Measurements from ENCODE around the gene GMPS. TPM values are rescaled to one million over a fixed set of nuclear protein-coding genes. Genes with fewer than 3 reads are reported as not detected.
A peak's percentile ranks its signal among the peaks of the same experiment; 100 is the strongest.
"Not testable (repeated sequence)": the region's sequence is repeated elsewhere in the genome, so short reads cannot be mapped to it uniquely, and the experiment has no call there.

The GMPS gene
- total RNA-seq, 1 experiment from 2014 or later: 126 TPM

DNA sequence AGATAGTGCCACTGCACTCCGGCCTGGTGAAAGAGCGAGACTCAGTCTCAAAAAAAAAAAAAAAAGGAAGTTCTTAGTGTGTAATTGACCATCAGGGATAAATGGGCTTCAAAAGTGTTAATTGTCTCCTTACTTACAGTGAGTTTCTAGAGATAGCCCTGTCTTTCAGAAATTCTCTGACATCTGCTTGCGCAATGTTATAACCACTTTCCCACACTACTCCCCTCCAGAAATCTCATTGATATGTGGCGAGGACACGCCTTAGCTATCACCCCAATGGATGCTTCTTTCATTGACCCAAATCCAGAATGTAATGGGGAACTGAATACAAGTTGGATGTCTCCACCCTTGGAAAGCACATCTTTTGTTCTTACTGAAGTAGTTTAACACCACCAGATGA lies 70.9 kb downstream of the GMPS start:
- DNase-seq (ENCODE audit: low spot score): no peak

DNA sequence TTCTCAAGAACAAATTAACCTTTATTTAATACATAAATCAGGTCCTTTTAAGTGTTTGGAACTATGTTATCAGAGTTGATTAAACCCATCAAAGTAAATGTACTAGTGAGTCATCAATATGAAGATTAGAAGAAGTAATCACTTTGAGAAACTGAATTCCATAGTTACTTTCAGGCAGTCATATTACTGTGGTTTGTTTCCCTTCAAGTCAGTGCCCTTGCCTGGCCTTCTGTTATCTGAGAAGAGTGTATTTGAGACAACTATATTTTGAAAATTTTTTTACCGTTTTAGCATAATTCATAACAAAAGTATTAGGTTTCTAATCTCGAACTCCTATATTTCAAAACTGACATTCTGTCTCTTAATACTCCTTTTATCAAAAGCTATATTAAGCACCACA lies 73.6 kb downstream of the GMPS start:
- no peak for DNase-seq (ENCODE audit: low spot score)

GRCh38 chr3:155946178-155946577 lies 75.7 kb downstream of the GMPS start:
- peak; percentile 62 for DNase-seq (ENCODE audit: low spot score)

DNA sequence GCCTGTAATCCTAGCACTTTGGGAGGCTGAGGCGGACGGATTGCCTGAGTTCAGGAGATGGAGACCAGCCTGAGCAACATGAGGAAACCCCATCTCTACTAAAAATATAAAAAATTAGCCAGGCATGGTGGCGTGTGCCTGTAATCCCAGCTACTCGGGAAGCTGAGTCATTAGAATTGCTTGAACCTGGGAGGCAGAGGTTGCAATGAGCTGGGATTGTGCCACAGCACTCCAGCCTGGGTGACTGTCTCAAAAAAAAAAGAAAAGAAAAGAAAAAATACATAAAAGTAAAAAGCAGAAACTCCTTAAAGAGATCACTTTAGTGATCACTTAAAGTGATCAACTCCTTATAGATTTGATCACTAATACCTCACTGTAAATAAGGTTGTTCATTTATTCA lies 78.0 kb downstream of the GMPS start:
- DNase-seq (ENCODE audit: low spot score): no peak

- DNase-seq (ENCODE audit: low spot score): no peak
These were observed 79.2 kb downstream of the GMPS start for GRCh38 chr3:155949453-155950217.

GRCh38 chr3:155956508-155957411 lies 86.3 kb downstream of the GMPS start:
- DNase-seq (ENCODE audit: low spot score): no peak

- DNase-seq (ENCODE audit: low spot score): no peak
These were observed 87.0 kb downstream of the GMPS start for GRCh38 chr3:155957412-155957880.

DNA sequence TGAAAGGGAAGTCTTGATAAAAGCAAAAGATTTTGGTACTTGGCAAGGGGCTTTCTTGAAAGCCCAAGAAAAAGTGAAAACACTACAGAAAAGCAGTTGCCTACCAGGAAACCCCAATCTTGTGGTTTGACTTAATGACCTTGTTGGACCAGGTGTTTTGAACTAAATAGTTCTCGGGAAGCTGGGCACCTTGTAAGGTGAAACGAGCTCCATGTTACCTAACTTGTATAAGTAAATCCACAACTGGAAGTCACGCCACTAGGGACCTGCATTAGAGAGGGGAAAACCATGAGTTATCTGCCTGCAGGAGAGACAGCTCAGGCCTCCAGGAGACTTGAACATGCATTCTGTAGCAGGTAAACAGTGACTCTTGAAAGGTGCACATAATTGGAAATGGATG lies 88.2 kb downstream of the GMPS start:
- no peak for DNase-seq (ENCODE audit: low spot score)

DNA sequence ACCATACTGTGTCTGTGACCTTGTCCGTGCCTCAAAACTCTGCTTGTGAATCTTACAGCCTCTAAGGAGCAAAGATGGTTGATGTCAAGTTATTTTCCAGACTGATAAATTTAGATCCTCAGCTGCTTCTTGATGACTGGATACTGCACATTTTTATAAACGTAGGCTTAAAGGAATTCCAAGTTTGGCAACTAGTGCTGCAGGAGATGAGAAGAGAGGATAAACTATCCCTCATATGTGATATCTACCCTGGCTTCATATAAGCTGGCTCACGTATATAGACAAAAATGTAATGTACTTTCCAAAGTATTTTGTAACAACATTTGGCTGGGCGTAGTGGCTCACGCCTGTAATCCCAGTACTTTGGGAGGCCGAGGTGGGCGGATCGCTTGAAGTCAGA lies 89.6 kb downstream of the GMPS start:
- DNase-seq (ENCODE audit: low spot score): no peak

DNA sequence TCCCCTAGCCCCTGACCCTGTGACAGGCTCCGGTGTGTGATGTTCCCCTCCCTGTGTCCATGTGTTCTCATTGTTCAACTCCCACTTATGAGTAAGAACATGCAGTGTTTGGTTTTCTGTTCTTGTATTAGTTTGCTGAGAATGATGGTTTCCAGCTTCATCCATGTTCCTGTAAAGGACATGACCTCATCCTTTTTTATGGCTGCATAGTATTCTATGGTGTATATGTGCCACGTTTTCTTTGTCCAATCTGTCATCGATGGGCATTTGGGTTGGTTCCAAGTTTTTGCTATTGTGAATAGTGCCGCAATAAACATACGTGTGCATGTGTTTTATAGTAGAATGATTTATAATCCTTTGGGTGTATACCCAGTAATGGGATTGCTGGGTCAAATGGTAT lies 90.6 kb downstream of the GMPS start:
- DNase-seq (ENCODE audit: low spot score): not testable (repeated sequence)

DNA sequence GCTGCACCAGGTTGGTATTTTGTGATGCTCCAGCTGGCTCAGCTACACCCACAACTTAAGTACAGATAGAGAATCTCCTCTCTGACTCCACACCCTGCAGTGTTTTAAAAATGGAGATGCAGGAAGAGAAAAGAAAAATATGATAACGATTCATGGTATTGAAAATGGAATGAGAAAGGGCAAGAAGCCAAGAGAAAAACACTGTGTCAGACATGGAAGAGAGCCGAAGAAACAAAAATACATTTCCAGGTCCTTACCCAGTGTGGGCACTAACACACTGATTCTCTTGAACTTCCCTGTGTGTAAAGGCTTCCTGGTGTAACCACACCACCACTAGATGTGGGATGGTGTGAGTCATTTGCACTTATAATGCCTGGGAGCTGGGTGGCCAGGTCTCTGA lies 93.1 kb downstream of the GMPS start:
- no peak for DNase-seq (ENCODE audit: low spot score)

DNA sequence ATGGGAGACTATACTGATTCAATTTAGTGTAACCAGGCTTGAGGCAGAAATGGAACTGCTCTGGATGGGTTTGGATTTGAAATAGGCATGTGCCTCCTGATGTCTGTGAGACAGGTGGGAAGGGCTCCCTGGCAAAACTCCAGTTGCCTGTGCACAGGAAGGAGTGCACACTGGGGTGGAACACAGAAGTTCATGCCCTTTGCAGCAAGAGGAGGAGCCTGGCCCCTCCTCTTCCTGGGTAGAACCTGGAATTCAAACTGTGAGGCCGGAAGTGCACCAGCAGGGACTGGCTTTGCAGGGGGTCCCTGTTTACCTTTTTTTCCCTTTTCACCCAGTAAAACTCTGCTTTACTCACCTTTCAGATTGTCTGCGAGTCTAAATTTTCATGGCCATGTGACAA lies 99.9 kb downstream of the GMPS start:
- DNase-seq (ENCODE audit: low spot score): no peak

DNA sequence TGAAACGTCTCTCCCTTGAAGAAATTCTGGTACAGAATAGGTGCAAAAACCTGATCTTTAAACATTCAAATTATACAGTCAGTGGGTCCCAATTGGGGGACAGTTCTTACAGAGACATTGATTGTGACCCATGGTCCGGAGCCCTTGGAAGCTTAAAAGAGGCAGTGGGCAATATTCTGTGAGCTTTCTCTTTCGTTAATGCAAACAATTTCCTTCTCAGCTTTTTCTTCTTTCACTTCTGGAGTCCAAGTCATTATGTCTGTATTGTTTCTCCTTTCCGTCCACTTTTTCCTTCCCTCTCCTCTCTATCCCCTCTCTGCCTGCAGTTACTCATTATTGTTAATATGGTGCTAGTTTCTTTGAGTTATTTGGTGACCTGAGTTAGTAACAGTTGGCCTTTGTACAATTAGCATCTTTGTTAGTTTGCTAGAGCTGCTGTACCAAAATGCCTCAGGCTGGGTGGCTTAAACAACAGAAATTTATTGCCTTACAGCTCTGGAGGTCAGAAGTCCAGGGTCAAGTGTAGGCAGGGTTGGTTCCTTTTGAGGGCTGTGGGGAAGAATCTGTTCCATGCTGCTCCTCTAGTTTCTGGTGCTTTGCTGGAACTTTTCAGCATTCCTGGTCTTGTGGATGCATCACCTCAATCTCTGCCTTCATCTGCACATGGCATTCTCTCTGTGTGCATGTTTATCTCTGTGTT lies 102.6 kb downstream of the GMPS start:
- DNase-seq (ENCODE audit: low spot score): no peak

- no peak for DNase-seq (ENCODE audit: low spot score)
These were observed 107.9 kb downstream of the GMPS start for GRCh38 chr3:155978324-155978723.

DNA sequence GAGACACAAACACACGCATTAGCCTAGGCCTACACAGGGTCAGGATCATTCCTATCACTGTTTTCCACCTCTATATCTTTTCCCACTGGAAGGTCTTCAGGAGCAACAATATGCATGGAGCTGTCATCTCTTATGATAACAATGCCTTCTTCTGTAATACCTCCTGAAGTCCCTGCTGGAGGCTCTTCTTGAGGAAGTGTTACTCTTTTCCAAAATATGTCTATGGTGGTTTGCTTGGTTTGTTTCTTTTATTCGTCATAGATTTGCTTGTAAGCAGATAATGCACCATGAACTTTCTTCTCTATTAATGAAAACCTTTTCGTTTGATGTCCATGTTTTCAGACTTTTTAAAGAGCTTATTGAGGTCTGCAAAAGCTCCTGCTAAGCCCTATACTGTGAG lies 109.3 kb downstream of the GMPS start:
- DNase-seq (ENCODE audit: low spot score): no peak

GRCh38 chr3:155981669-155982068 lies 111.2 kb downstream of the GMPS start:
- DNase-seq (ENCODE audit: low spot score): no peak

- no peak for DNase-seq (ENCODE audit: low spot score)
These were observed 113.5 kb downstream of the GMPS start for GRCh38 chr3:155983834-155984474.

DNA sequence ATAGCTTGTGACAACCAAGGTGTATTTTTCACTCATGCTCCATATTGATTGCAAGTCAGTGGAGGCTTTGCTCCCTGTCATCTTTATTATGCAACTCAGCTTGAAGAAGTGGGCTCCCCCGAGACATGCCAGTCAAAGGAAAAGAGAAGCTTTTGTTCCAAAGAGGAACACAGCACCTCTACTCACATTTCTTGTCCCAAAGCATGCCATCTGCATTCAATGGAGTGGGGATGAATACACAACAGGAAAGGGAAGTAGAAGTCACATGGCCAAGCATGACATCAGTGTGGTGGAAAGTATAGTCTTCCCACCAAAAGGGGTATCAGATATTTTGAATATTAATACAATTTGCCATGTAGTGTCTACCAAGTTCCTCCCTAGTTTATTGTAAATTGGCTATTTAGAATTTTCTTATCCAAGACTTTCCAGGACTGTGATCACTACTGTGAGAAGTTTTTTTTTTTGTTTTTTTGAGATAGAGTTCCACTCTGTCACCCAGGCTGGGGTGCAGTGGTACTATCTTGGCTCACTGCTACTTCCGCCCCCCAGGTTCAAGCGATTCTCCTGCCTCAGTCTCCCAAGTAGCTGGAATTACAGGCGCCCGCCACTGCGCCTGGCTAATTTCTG lies 114.5 kb downstream of the GMPS start:
- no peak for DNase-seq (ENCODE audit: low spot score)

- DNase-seq (ENCODE audit: low spot score): no peak
These were observed 119.1 kb downstream of the GMPS start for GRCh38 chr3:155989536-155989935.

GRCh38 chr3:155991212-155991611 lies 120.8 kb downstream of the GMPS start:
- DNase-seq (ENCODE audit: low spot score): no peak

DNA sequence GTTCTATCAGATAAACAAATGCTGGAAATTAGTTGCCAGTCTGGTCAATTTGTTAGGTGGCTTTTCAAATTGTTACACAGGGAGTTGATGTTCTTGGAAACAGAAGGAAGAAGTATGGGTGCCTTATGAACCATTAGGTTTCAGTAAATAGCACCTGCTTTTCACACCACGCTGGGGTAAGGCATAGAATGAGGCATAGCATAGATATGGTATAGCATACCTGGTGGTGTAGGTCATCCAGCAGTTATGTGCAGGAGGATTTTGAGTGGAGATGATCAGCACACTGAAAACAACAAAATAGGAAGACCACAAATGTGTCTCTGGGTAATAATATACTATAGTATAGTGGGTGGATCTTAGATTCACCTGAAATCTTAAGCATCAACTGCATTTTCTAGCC lies 121.4 kb downstream of the GMPS start:
- no peak for DNase-seq (ENCODE audit: low spot score)

Data from H4 (cell line).